Esophagus squamous epithelium (tissue), 5 donors: ENCODE data around the gene CIRBP. TPM values are rescaled to one million over a fixed set of nuclear protein-coding genes. Genes with fewer than 3 reads are reported as not detected.

Source experiments
- DNase-seq: peaks from one replicate; lab custom pipeline; 2025; lab: John Stamatoyannopoulos, UW
- H3K27ac ChIP-seq, 4 donors: fragments of 200-600 bp; sonication (generic); one replicate each; pipeline ENCODE4 v1.5.1; 2016 to 2019; ENCODE audit warnings: mild to moderate bottlenecking in 1 of 4
- H3K27me3 ChIP-seq, 4 donors: fragments of 200-600 bp; sonication (generic); 1 replicate in 3 of 4; 2 replicates in 1 of 4; pipeline versions ENCODE4 v1.5.1 to v1.6.0; 2017 to 2021; ENCODE audit warnings: antibody characterized with exemption in 1 of 4
- H3K36me3 ChIP-seq, 3 donors: fragments of 200-600 bp; sonication (generic); one replicate each; pipeline ENCODE4 v1.5.1; 2016 to 2019
- H3K4me1 ChIP-seq, 3 donors: fragments of 200-600 bp; sonication (generic); one replicate each; pipeline ENCODE4 v1.5.1; 2017 to 2019
- H3K4me3 ChIP-seq, 4 donors: fragments of 200-600 bp; sonication (generic); 1 replicate in 3 of 4; 2 replicates in 1 of 4; pipeline ENCODE4 v1.5.1; 2016 to 2019; ENCODE audit warnings: mild to moderate bottlenecking in 2 of 4, moderate library complexity in 1 of 4
- H3K9me3 ChIP-seq, 3 donors: fragments of 200-600 bp; sonication (generic); one replicate each; pipeline ENCODE4 v1.5.1; 2016 to 2019
- POLR2A ChIP-seq, 4 donors: fragments of 450-650 bp; IDR thresholded peaks; one replicate each; pipeline ENCODE4 v1.6.1; 2017; ENCODE audit warnings: antibody characterized with exemption in 4 of 4, mild to moderate bottlenecking in 4 of 4, moderate library complexity in 3 of 4
- WGBS, 2 donors: methylation state at CpG; one replicate each; pipeline ENCODE4 v1.1.5; 2018; 5-methylcytosine and 5-hydroxymethylcytosine counted together
- intact Hi-C: fragments of 100-400 bp; cut with DNase I; formaldehyde crosslinking; loops from one replicate; pipeline ENCODE4 v1.15.0; 2022
- total RNA-seq, 4 donors: library from RNA; depleted of rRNA; stranded (reverse); fragments of >200 nt; gene quantifications; one replicate each; pipeline ENCODE4 v1.1.0, GENCODE V29; 2016
- TF ChIP-seq, protein P1 (sequence below), 6 experiments: fragments of 450-650 bp in 4 of 6; fragments of 200-600 bp in 2 of 6; sonication (generic) in 2 of 6; IDR thresholded peaks; one replicate each; pipeline ENCODE4 v1.5.1; 2016 to 2019; ENCODE audit warnings: antibody characterized with exemption in 6 of 6, mild to moderate bottlenecking in 4 of 6, moderate library complexity in 4 of 6
- donor health status: DM: yes; HTN: yes; CAD: no.

The CIRBP gene
- total RNA-seq, 4 donors from 2014 or later = 116 to 415 (median 238) TPM

DNA sequence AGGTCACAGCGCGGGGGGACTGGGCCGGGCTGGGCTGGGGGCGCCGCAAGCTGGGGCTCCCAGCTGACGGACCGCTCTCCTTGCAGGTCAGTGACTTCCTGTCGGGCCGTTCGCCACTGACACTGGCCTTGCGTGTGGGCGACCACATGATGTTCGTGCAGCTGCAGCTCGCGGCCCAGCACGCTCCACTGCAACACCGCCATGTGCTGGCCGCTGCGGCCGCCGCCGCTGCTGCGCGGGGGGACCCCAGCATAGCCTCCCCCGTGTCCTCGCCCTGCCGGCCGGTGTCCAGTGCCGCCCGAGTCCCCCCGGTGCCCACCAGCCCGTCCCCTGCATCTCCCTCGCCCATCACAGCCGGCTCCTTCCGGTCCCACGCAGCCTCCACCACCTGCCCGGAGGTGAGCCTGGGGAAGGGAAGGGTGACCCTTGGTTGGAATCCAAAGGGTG lies 15.0 kb upstream of the CIRBP start:
- H3K27me3 ChIP-seq = no peaks in the 10 kb centered on the region
- no peak for TF ChIP-seq POLR2A (IDR thresholded peaks at IDR 0.05)
- TF ChIP-seq, protein P1, sequence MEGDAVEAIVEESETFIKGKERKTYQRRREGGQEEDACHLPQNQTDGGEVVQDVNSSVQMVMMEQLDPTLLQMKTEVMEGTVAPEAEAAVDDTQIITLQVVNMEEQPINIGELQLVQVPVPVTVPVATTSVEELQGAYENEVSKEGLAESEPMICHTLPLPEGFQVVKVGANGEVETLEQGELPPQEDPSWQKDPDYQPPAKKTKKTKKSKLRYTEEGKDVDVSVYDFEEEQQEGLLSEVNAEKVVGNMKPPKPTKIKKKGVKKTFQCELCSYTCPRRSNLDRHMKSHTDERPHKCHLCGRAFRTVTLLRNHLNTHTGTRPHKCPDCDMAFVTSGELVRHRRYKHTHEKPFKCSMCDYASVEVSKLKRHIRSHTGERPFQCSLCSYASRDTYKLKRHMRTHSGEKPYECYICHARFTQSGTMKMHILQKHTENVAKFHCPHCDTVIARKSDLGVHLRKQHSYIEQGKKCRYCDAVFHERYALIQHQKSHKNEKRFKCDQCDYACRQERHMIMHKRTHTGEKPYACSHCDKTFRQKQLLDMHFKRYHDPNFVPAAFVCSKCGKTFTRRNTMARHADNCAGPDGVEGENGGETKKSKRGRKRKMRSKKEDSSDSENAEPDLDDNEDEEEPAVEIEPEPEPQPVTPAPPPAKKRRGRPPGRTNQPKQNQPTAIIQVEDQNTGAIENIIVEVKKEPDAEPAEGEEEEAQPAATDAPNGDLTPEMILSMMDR (IDR thresholded peaks at IDR 0.05) = no peak
- intact Hi-C loops = no loop called here
- peak overlapping the region; percentile 9 to 94 (median 80) for H3K4me3 ChIP-seq
- no peak for DNase-seq
- peaks cover 35 to 77% (median 38%) of the 10 kb centered on the region in 3 donors for H3K36me3 ChIP-seq
- H3K27ac ChIP-seq = peak overlapping the region; percentile 98 to 100 (median 100)
- WGBS, 2 donors = 43 to 75% methylated on average over 12 to 13 of the region's 37 CpGs
- H3K9me3 ChIP-seq = no peaks in the 10 kb centered on the region
- H3K4me1 ChIP-seq = peaks cover 59 to 85% (median 68%) of the 10 kb centered on the region in 3 donors

DNA sequence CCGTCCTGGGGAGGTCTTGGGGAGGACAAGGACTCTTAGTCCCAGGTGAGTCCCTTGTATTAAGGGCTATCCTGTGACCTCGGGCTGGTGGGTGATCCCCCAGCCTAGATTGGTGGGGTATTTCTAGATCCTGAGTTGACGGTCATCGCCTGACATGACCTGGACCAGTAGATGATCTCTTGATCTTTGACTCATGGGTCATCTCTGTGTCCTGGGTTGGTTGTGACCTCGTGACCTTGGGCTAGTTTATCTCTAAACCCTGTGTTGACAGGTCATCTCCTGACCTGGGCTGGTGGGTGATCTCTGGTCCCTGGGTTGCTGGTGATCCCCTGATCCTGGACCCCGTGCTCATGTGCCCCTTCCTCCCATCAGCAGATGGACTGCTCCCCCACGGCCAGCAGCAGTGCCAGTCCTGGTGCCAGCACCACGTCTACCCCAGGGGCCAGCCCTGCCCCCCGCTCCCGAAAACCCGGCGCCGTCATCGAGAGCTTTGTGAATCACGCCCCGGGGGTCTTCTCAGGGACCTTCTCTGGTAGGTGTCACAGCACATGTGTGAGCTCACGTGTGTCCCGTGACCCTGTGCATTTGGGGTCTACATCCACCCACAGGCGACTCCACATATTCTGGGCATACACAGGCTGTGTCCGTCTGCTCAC lies 14.5 kb upstream of the CIRBP start:
- no peak for DNase-seq
- H3K27ac ChIP-seq = peak overlapping the region; percentile 98 to 100 (median 100)
- H3K9me3 ChIP-seq = no peaks in the 10 kb centered on the region
- no peaks in the 10 kb centered on the region for H3K27me3 ChIP-seq
- intact Hi-C loops = no loop called here
- peaks cover 35 to 77% (median 38%) of the 10 kb centered on the region in 3 donors for H3K36me3 ChIP-seq
- peak overlapping the region in 2 of 4 donors; percentile 87 to 94 for H3K4me3 ChIP-seq
- 67 to 78% methylated on average over 1 to 10 of the region's 20 CpGs for WGBS, 2 donors
- peaks cover 65 to 90% (median 73%) of the 10 kb centered on the region in 3 donors for H3K4me1 ChIP-seq
- no peak for TF ChIP-seq POLR2A (IDR thresholded peaks at IDR 0.05)
- TF ChIP-seq, protein P1 (IDR thresholded peaks at IDR 0.05) = no peak

DNA sequence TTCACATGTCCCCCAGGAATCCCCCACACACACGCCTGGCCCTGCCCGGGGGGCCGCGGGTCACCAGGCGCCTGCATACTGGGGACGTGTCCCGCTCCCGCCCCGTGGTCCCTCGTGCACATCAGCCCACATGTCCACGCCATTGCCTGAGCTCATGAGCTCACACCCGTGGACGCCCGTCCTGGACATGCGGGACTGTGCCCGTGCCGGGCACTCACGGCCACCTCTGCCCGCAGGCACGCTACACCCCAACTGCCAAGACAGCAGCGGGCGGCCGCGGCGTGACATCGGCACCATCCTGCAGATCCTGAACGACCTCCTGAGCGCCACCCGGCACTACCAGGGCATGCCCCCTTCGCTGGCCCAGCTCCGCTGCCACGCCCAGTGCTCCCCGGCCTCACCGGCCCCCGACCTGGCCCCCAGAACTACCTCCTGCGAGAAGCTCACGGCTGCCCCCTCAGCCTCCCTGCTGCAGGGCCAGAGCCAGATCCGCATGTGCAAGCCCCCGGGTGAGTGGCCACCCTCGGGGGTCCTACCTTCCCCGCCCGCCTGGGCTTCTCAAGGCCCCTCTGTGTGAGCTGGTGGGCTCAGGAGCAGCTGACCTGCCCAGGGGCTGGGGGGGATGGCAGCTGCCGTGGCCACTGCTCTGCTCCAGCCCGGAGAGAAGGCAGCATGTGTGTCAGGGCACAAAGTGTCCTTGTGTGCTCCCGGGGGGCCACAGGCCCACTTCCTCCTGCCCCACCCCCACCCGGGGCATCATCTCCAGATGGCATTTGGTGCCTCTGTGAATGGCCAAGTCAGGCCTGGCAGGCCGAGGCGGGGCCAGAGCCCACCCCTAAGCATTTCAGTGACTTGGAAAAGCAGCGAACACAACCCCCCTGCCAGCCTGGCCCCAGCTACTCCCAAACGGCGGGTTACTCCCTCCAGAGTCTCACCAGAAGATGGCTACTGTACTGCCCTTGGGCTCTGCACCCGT lies 13.7 kb upstream of the CIRBP start:
- TF ChIP-seq POLR2A (IDR thresholded peaks at IDR 0.05) = no peak
- TF ChIP-seq, protein P1 (IDR thresholded peaks at IDR 0.05) = no peak
- Histone ChIP-seq H3K4me3 (no peak overlapping the region), H3K27me3 (no peaks in the 10 kb centered on the region), H3K4me1 (peaks cover 73 to 98% (median 81%) of the 10 kb centered on the region in 3 donors), H3K27ac (peak overlapping the region; percentile 98 to 100 (median 100)), H3K9me3 (no peaks in the 10 kb centered on the region), H3K36me3 (peaks cover 35 to 69% (median 38%) of the 10 kb centered on the region in 3 donors)
- DNase-seq = no peak
- 53 to 58% methylated on average over 3 to 4 of the region's 52 CpGs for WGBS, 2 donors
- intact Hi-C loops = no loop called here

DNA sequence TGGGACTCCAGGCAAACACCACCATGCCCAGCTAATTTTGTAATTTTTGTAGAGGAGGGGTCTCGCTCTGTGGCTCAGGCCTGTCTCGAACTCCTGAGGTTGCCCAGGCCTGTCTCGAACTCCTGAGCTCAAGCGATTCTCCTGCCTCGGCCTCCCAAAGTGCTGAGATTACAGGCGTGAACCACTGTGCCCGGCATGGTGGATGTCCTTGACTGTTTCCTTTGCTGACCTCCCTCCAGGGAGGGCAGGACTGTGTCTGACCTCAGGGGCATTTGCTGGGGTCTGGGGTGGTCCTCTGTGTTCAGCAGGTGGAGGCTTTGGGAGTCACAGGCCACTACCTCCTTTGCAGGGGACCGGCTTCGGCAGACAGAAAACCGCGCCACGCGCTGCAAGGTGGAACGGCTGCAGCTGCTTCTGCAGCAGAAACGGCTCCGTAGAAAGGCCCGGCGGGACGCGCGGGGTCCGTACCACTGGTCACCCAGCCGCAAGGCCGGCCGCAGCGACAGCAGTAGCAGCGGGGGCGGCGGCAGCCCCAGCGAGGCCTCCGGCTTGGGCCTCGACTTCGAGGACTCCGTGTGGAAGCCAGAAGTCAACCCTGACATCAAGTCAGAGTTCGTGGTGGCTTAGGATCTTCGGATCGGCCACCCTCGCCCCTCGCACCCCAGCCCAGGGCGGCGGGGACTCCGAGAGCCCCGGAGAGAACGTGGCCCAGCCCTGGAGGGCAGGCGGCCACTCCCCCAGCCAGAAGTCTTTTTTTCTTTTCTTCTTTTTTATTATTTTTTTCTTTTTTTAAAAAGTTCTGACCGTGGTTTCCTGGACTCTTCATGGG lies 12.3 kb upstream of the CIRBP start:
- H3K9me3 ChIP-seq = no peaks in the 10 kb centered on the region
- 48 to 70% methylated on average over 6 to 28 of the region's 46 CpGs for WGBS, 2 donors
- no peak overlapping the region for H3K4me3 ChIP-seq
- peak overlapping the region; percentile 43 to 99 (median 98) for H3K27ac ChIP-seq
- no peaks in the 10 kb centered on the region for H3K27me3 ChIP-seq
- TF ChIP-seq, protein P1 (IDR thresholded peaks at IDR 0.05) = no peak
- TF ChIP-seq POLR2A (IDR thresholded peaks at IDR 0.05) = no peak
- intact Hi-C loops = no loop called here
- peaks cover 79 to 100% (median 86%) of the 10 kb centered on the region in 3 donors for H3K4me1 ChIP-seq
- no peak for DNase-seq
- peaks cover 32 to 55% (median 35%) of the 10 kb centered on the region in 3 donors for H3K36me3 ChIP-seq
